AG08396 (cell line): ENCODE data around the gene SEC22A.
"Not testable (repeated sequence)": the region's sequence is repeated elsewhere in the genome, so short reads cannot be mapped to it uniquely, and the experiment has no call there.

Experiments
- DNase-seq: peaks from one replicate; pipeline ENCODE4 v3.0.0; 2012; ENCODE audit warnings: low spot score, mixed read lengths

The SEC22A gene

GRCh38 chr3:123180791-123181190, 21.0 kb upstream of the SEC22A start:
- no peak for DNase-seq

GRCh38 chr3:123186695-123187094, 15.0 kb upstream of the SEC22A start:
- no peak for DNase-seq

GRCh38 chr3:123188058-123188457, 13.7 kb upstream of the SEC22A start:
- no peak for DNase-seq

GRCh38 chr3:123193448-123194101, 8.2 kb upstream of the SEC22A start:
- no peak for DNase-seq

GRCh38 chr3:123194552-123194951, 7.2 kb upstream of the SEC22A start:
- peak; percentile 34 for DNase-seq

GRCh38 chr3:123198372-123198771, 3.4 kb upstream of the SEC22A start:
- no peak for DNase-seq

GRCh38 chr3:123201223-123201556, 553 bp upstream of the SEC22A start:
- DNase-seq = no peak

GRCh38 chr3:123202451-123202850, 708 bp downstream of the SEC22A start:
- peak; percentile 15 for DNase-seq

GRCh38 chr3:123218990-123219389, 17.2 kb downstream of the SEC22A start:
- no peak for DNase-seq

GRCh38 chr3:123221369-123221768, 19.6 kb downstream of the SEC22A start:
- DNase-seq = not testable (repeated sequence)

GRCh38 chr3:123225016-123225415, 23.3 kb downstream of the SEC22A start:
- no peak for DNase-seq

- no peak for DNase-seq
These were observed 24.8 kb downstream of the SEC22A start for GRCh38 chr3:123226549-123226948.

GRCh38 chr3:123229145-123229544, 27.4 kb downstream of the SEC22A start:
- no peak for DNase-seq

- no peak for DNase-seq
These were observed 35.2 kb downstream of the SEC22A start for GRCh38 chr3:123236902-123237301.

- DNase-seq = not testable (repeated sequence)
These were observed 37.4 kb downstream of the SEC22A start for GRCh38 chr3:123239186-123239585.

- no peak for DNase-seq
These were observed 38.0 kb downstream of the SEC22A start for GRCh38 chr3:123239756-123240155.

- DNase-seq = no peak
These were observed 42.4 kb downstream of the SEC22A start for GRCh38 chr3:123244128-123244527.

- DNase-seq = no peak
These were observed 45.1 kb downstream of the SEC22A start for GRCh38 chr3:123246866-123247265.

GRCh38 chr3:123256256-123256655, 54.5 kb downstream of the SEC22A start:
- no peak for DNase-seq

GRCh38 chr3:123258359-123258758, 56.6 kb downstream of the SEC22A start:
- no peak for DNase-seq

GRCh38 chr3:123258811-123259420, 57.2 kb downstream of the SEC22A start:
- DNase-seq = no peak

GRCh38 chr3:123261666-123262065, 59.9 kb downstream of the SEC22A start:
- DNase-seq = no peak

- DNase-seq = no peak
These were observed 60.5 kb downstream of the SEC22A start for GRCh38 chr3:123262226-123262625.

GRCh38 chr3:123262868-123263267, 61.1 kb downstream of the SEC22A start:
- DNase-seq = no peak
